Endothelial cell (in vitro differentiated cells): ENCODE measurements around the gene LRRN2. TPM values are rescaled to one million over a fixed set of nuclear protein-coding genes. Genes with fewer than 3 reads are reported as not detected.

ENCODE experiments used
- DNase-seq: peaks from one replicate; pipeline ENCODE4 v3.0.0; 2021; ENCODE audit warnings: low spot score
- H3K27ac Mint-ChIP-seq: one replicate; pipeline ENCODE4 v1.8.0; 2021; ENCODE audit warnings: mixed read lengths, inconsistent platforms; ENCODE audit not compliant: unreplicated experiment
- H3K27me3 Mint-ChIP-seq: one replicate; pipeline ENCODE4 v1.8.0; 2021; ENCODE audit warnings: mild to moderate bottlenecking, moderate library complexity, mixed read lengths, inconsistent platforms; ENCODE audit not compliant: unreplicated experiment
- H3K36me3 Mint-ChIP-seq: one replicate; pipeline ENCODE4 v1.8.0; 2021; ENCODE audit warnings: mild to moderate bottlenecking, low read depth, mixed read lengths, inconsistent platforms; ENCODE audit not compliant: unreplicated experiment
- H3K4me1 Mint-ChIP-seq: one replicate; pipeline ENCODE4 v1.8.0; 2021; ENCODE audit warnings: mild to moderate bottlenecking, mixed read lengths, inconsistent platforms; ENCODE audit not compliant: unreplicated experiment
- H3K4me3 Mint-ChIP-seq: one replicate; pipeline ENCODE4 v1.8.0; 2021; ENCODE audit warnings: mild to moderate bottlenecking, mixed read lengths, inconsistent platforms; ENCODE audit not compliant: unreplicated experiment
- H3K9me3 Mint-ChIP-seq: one replicate; pipeline ENCODE4 v1.8.0; 2021; ENCODE audit warnings: mixed read lengths, inconsistent platforms; ENCODE audit not compliant: unreplicated experiment
- CTCF ChIP-seq: fragments of 200-600 bp; sonication (generic); IDR thresholded peaks from one replicate; pipeline ENCODE4 v1.5.0; 2021; ENCODE audit warnings: antibody characterized with exemption; ENCODE audit not compliant: unreplicated experiment
- total RNA-seq: library from RNA; stranded (reverse); fragmentation: NEBNext Ultra II Directional; extraction: Animal tissue kit (Norgen Biotek cat#: 25700); gene quantifications from one replicate; pipeline ENCODE4 v1.2.1, GENCODE V29; 2021; ENCODE audit not compliant: unreplicated experiment

Gene LRRN2
- total RNA-seq, 1 donor from 2014 or later = 71.1 TPM

GRCh38 chr1:204721373-204722055 lies 36.0 kb upstream of the LRRN2 start:
- Mint-ChIP-seq H3K9me3 (no peaks in the 10 kb centered on the region), H3K4me1 (peaks cover 5% of the 10 kb centered on the region), H3K36me3 (no peaks in the 10 kb centered on the region), H3K27ac (no peak overlapping the region), H3K4me3 (no peak overlapping the region), H3K27me3 (peaks cover 4% of the 10 kb centered on the region)
- TF ChIP-seq CTCF = no peak
- DNase-seq = no peak

- no peaks in the 10 kb centered on the region for H3K9me3 Mint-ChIP-seq
- TF ChIP-seq CTCF = no peak
- H3K27ac Mint-ChIP-seq = no peak overlapping the region
- no peak for DNase-seq
- H3K36me3 Mint-ChIP-seq = no peaks in the 10 kb centered on the region
- no peak overlapping the region for H3K4me3 Mint-ChIP-seq
- H3K27me3 Mint-ChIP-seq = peaks cover 8% of the 10 kb centered on the region
- H3K4me1 Mint-ChIP-seq = peaks cover 35% of the 10 kb centered on the region
Measured at GRCh38 chr1:204716660-204717059, 31.1 kb upstream of the LRRN2 start.

GRCh38 chr1:204714861-204715511 lies 29.4 kb upstream of the LRRN2 start:
- peaks cover 48% of the 10 kb centered on the region for H3K4me1 Mint-ChIP-seq
- peaks cover 5% of the 10 kb centered on the region for H3K27me3 Mint-ChIP-seq
- peak; percentile 43 for DNase-seq
- TF ChIP-seq CTCF = no peak
- no peaks in the 10 kb centered on the region for H3K9me3 Mint-ChIP-seq
- H3K36me3 Mint-ChIP-seq = no peaks in the 10 kb centered on the region
- H3K4me3 Mint-ChIP-seq = no peak overlapping the region
- H3K27ac Mint-ChIP-seq = peak overlapping the region; percentile 91

- peaks cover under 1% of the 10 kb centered on the region for H3K36me3 Mint-ChIP-seq
- no peak for DNase-seq
- TF ChIP-seq CTCF = no peak
- H3K27me3 Mint-ChIP-seq = peaks cover 7% of the 10 kb centered on the region
- peak overlapping the region; percentile 91 for H3K27ac Mint-ChIP-seq
- H3K4me3 Mint-ChIP-seq = no peak overlapping the region
- no peaks in the 10 kb centered on the region for H3K9me3 Mint-ChIP-seq
- H3K4me1 Mint-ChIP-seq = peaks cover 52% of the 10 kb centered on the region
Measured at GRCh38 chr1:204714194-204714860, 28.8 kb upstream of the LRRN2 start.

- Mint-ChIP-seq H3K36me3 (peaks cover 7% of the 10 kb centered on the region), H3K27me3 (peaks cover 10% of the 10 kb centered on the region), H3K27ac (peak overlapping the region; percentile 91), H3K9me3 (no peaks in the 10 kb centered on the region), H3K4me3 (no peak overlapping the region), H3K4me1 (peaks cover 60% of the 10 kb centered on the region)
- TF ChIP-seq CTCF = no peak
- no peak for DNase-seq
Measured at GRCh38 chr1:204713541-204713940, 28.0 kb upstream of the LRRN2 start.
